HG03565 (cell line): ENCODE measurements around the gene LRRK1.
A peak's percentile ranks its signal among the peaks of the same experiment; 100 is the strongest.

Experiments
- ATAC-seq: cut with Tn5 transposase; IDR thresholded peaks from one replicate; pipeline ENCODE4 v1.9.1; 2021; ENCODE audit warnings: mild to moderate bottlenecking, moderate library complexity; ENCODE audit not compliant: unreplicated experiment

LRRK1 gene

DNA sequence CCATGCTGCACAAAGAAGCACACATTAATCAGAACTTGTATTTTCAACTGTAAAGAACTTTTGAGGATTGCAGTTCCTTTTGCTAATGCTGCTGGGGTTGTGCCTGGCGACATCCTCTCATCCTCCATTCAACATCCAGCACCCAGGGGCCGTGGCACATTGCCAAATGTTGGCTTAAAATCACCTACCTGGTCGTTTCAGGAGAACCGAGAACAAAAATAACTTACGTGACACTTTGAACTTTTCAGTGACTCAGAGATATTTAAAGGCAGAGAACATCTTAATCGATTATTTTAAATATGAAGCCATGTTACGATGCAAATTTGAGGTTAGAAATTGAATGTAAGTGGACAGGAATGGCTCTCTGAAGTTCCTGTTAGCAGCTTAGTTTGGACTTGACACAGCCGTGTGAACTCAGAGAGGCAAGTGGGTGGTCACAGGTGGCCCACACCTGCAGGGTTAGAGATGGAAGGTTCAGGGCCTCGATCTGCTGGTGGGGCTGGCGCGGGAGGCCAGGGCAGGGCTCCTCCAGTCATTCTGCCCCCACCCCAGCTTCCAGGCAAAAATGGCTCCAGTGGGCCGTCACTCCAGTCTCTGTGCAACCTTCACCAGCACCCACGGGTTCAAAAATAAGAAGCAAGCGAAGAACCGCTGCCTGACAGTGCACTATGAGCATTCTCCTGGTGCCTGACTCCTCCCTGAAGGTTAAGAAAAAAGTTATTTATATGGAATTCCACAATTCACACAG is 12.2 kb downstream of the LRRK1 start:
- ATAC-seq, result peak; percentile 42

DNA sequence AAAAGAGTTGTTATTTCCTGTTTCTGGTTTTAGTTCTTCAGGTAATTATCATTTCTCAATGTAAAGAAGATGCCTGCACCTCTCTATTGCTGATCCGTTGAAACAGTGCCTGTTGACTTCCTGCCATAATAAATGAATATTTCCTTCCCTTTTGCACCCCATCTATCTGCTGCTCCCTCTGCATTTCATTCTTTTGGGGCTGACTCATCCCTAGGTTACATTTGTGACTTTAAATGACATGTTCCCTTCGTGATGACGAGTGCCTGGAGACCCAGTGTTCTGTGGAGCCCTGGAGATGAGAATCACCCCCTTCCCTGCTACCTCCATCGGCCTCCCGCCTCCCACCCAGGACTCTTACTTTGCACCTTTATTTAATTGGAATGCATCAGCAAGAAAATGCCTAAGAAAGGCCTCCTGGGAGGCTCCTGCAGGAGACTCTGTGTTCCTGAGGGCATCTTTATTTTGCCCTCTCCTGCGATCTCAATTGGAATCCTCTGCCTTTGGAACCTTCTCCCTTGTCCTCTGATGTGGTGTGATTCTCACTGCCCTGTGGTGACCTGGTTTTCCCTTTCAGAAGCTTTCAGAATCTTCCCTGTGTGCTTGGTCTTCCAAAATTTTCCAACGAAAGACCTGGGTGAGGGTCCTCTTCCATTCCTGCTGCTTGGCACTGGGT is 13.7 kb downstream of the LRRK1 start:
- ATAC-seq, result no peak

DNA sequence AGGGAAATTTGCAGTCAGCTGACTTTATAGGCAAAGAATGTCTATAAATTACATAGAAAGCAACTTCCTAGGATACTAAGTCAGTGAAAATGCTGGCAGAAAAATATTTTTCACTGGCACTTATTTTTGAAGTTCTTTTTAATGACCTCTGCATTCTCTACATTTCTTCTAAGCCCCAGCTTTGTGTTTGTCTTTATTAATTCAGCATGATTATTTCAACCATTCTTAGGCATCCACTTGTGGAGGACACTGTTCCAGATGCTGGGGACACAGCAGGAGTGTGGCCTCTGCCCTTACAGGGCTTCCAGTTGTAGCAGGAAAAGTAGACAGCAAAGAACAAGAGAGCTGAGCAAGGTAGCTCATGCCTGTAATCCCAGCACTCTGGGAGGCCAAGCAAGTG is 15.0 kb downstream of the LRRK1 start:
- no peak for ATAC-seq

DNA sequence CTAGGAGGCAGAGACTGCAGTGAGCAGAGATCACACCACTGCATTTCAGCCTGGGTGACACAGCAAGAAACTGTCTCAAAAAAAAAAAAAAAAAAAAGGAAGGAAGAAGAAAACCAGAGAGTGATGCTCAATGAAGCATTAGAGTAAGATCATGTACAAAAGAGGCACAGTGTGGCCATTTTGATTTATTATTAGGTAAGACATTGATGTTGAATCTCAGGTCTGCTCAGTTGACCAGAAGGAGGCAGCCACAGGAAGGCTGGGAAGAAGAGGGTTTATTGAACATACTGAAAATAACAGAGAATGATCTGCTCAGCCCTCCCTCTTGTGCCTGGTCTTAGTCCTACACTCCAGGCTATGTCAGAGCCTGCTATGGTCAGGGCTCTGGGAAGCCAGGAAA is 15.6 kb downstream of the LRRK1 start:
- no peak for ATAC-seq

DNA sequence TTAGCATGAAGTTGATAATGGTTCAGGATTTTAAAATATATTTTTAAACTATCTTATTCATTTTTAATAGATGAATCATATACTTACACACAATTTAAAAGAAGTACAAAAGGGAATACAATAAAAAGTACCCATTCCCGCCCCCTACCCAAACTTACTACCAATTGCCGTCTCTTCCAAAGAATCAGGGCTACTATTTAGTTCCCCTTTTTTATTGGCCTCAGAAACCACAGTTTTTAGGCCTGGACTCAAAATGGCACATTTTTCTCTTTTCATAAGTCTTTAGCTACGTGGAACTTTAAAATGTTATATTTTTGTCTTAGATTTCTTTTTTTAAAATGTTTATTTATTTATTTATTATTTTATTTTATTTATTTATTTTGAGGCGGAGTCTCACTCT is 18.0 kb downstream of the LRRK1 start:
- no peak for ATAC-seq

DNA sequence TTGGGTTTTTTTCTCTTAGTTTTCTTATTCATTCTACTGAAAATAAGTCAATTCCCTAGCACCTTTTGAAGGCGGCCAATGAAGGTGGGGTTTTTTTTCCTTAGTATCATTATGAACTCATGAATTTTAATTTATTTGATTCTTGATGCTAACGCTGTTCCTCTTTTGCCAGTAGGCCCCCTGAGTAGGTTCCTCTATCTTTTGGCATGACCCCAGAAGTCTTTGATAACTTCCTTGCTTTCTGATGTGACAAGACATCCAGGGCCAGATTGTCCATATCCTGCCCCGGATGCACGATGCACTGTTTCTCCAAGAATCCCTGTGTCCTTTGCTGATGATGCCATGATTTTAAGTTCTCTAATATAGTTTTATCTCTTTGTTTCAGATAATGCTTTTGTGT is 20.6 kb downstream of the LRRK1 start:
- no peak for ATAC-seq

DNA sequence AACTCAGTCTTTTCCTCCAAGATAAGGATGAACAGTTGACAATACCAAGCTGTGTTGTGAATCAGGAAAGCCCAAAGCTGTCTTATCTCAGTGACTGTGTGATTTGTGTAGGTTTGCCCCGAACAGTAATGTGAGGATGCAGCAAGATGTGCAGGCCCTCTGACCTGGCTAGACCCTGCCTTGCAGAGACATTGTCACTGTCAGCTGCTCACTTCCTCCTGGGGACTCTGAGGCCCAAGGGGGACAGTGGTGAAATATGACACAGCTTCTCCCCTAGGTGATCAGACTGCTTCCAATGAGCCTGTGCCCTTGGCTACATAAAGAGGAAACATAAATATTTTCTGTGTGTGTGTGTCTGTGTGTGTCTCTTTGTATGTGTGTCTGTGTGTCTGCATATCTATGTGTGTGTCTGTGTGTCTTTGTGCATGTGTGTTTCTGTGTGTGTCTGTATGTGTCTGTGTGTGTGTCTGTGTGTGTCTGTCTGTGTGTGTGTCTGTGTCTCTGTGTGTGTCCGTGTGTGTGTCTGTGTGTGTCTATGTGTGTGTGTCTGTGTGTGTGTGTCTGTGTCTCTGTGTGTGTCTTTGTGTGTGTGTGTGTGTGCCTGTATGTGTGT is 21.7 kb downstream of the LRRK1 start:
- ATAC-seq, result peak; percentile 68

DNA sequence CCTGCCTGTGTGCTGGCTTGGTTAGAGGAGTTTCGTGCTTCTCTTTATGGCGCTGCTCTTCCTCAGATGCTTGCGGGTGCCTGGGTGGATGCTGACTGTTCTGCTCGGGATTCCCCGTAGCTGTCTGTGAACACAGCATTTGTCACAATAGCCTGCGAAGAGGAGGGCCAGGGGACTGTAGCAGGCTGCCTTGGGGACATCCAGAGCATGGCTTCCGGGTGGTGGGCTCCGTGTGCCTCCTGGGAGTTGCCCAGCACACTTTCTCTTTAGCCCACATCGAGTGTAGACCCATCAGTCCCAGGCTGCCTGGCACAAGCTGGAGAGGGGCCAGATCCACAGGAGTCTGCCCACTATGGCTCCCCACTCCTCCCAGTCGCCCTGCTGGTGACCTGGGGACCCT is 22.4 kb downstream of the LRRK1 start:
- peak; percentile 41 for ATAC-seq

DNA sequence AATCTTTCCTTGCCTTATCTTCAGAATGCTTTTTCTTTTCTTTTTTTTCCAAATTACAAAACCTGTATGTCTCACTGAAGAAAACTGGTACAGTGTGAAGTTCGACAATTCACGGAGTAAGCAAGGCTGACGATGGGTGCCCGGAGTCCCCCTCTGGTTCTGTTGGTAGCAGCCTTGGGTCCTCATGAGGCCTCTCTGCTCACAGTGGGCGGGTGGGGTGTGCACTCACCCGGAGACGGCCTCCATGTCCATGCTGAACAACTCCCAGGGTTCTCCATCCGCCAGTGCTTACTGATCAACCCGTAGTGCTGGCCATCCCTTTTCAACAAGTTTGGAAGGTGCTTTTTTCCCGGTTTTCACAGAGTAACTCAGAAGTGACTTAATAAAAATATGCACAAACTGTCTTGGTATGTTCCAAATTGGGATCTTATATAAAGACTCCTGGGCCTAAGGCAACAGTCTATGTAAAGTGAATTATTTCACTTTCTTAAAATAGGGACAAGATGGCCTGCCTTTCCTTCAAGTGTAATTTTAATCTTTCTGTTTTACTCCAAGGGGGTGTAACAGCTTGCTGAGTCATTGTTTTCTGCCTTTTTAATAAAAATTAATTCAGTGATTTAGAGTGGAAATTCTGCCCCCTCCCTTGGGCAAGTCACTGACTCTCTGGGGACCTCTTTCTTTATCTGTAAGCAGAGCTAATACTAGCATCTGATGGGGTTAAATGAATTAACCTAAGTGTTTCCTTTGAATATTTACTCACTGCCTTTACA is 23.7 kb downstream of the LRRK1 start:
- no peak for ATAC-seq

DNA sequence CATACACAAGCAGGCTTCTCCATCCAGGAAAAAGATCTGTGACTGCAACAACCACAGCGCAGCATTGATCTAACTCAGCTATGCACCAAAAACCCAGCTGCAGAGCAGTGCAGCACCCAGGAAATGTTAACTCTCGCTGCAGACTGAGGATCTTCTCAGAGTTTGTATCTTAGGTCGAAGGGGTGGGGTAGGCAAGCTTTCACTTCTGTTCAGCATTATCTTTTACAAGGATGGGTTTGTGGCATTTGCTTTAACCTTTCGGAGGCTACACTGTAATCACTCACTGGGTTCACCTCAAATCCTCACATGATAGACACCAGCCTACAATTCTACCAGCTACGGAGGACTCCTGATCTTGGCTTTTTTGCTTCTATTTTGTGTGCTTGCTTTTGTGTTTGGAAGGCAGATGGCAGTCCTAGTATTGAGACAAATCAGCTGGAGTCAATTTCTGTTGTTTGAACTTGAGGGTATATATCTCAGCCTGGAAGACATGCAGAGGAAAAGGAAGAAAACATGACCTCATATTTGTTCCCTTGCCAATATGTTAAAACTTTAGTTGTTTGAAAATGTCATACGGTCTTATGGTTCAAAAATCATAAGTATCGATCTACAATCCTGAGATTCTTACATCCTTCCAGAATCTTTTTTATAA is 25.2 kb downstream of the LRRK1 start:
- ATAC-seq, result peak; percentile 26

DNA sequence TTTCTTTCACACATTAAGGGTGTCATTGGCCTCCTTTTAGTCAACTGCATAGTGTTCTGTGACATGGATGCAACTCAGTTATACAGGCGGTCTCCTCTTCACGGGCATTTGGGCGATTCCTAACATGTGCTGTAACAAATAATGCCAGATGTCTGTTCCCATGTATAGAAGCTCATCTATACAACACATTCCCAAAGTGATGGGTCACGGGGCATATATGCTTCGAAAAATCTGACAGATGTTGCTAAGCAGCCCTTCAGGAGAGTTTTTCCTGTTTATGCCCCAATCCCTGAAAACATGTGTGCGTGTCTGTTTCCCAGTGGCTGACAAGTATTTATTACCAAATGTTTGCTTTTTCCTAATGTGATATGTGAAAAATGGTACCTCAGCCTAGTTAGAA is 25.8 kb downstream of the LRRK1 start:
- ATAC-seq, result no peak

DNA sequence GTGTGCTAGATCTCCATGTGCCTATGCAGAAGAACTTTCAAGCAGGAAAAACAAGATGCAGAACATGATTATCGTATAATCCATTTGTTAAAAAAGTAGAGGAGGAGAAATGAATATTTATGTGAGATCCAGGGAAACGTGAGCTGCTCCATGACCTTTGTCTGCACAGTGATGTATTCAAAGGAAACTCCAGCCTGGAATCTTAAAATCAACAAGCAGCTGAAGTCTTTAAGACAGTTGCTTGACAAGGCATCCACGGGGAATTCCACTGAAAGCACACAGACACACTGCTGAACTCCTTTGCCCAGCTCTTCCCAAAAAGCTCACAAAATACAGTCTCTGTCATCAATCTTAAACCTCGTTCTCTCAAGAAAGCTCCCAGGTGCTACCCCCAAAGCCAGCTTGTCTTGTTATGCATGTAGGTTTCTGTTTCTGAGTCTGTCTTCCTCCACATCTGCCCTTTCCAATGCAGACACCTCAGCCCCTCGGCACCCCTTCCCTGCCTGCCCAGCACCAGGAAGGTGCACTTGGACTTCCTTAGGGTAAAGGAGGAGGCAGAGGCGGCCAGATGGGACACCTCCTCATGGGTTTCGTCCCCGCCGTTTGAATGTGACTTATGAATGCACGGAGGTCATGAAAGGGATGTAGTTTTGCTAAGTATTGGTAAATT is 28.7 kb downstream of the LRRK1 start:
- no peak for ATAC-seq

DNA sequence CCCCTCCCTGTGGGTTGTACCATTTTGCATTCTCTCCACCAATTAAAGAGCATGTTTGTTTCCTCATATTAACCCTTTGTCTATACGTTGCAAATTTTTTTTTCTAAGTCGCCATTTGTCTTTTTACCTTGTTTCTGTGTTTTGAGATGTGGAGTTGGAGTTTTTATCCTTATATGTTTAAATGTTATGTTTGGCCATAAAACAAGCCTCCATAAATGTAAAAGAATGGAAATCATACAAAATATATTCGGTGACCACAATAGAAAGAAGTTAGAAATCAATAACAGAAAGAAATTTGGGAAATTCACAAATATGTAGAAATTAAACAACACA is 29.2 kb downstream of the LRRK1 start:
- ATAC-seq, result no peak

DNA sequence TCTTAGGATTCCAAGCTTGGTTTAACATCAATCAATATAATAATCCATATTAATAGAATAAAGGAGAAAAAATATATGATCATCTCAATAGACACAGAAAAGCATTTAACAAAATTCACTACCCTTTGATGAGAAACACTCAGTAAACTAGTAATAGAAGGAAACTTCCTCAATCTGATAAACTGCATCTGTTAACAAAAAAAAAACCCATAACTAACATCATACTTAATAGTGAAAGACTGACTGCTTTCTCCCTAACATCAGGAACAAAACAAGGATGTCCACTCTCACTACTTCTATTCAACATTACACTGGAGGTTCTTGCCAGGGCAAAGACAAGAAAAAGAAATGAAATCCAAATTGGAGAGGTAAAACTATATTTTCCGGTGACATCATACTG is 30.5 kb downstream of the LRRK1 start:
- ATAC-seq, result no peak

DNA sequence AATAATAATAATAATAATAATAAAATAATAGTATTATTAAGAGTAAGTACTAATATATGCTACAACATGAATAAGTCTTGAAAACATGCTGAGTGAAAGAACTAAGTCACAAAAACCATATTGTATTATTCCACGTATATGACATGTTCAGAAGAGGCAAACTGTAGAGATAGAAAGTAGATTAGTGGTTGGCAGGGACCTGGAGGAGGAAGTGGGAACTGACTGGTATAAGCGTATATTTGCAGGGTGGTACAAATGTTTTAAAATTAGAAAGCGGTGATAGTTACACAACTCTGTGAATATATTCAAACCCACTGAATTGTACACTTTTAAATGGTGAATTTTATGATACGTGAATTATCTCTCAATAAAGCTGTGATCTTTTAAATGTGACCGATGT is 32.8 kb downstream of the LRRK1 start:
- no peak for ATAC-seq

DNA sequence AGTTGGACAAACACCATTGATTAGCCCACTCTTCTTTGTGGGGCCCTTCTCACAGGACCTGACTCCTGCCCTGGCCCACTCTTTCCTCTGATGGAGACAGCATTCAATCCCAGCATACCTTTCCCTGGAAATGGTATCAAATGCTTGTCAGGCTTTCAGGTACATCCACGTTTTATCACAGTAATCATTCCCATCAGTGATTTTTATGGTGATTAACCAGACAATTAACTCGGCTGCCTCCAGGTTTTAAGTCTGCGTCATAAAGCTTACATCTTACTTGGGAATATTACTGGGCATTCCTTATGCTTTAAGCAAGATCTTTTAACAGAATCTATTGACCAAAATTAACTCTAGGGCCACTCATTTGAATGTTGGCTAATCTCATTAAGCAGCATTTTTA is 33.4 kb downstream of the LRRK1 start:
- ATAC-seq, result no peak

DNA sequence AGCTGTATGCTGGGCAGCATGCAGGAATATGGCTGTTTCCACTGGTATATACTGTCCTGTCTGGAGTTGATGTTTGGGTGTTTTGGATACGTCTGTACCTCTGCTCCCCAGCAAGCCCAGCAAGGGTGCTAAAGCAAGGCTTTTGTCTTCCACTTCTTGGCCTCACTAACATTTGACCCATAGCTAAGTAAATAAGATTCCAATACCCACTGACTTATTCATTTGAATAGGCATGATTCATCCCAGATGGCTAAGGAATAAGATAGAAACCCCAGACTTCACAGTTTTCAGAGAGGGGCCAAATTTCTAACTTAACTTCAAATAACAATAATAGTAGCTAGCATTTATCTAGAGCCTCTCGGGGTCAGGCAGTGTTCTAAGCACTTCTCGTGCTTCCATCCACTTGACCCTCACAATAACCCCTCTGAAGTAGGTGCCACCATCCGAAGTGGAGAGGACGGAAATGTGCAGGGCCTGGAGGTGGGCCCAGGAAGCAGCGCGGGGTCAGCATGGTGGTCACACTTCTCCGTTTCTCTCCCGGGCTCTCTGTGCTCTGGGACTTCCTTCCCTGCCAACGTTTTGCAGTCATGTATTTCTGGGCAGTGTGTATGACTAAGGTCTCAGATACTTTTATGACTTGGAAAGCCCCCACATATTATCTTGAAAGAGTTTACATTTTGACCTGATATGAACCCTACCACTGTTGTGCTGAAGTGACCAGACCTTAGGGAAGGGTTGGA is 39.3 kb downstream of the LRRK1 start:
- ATAC-seq, result no peak

DNA sequence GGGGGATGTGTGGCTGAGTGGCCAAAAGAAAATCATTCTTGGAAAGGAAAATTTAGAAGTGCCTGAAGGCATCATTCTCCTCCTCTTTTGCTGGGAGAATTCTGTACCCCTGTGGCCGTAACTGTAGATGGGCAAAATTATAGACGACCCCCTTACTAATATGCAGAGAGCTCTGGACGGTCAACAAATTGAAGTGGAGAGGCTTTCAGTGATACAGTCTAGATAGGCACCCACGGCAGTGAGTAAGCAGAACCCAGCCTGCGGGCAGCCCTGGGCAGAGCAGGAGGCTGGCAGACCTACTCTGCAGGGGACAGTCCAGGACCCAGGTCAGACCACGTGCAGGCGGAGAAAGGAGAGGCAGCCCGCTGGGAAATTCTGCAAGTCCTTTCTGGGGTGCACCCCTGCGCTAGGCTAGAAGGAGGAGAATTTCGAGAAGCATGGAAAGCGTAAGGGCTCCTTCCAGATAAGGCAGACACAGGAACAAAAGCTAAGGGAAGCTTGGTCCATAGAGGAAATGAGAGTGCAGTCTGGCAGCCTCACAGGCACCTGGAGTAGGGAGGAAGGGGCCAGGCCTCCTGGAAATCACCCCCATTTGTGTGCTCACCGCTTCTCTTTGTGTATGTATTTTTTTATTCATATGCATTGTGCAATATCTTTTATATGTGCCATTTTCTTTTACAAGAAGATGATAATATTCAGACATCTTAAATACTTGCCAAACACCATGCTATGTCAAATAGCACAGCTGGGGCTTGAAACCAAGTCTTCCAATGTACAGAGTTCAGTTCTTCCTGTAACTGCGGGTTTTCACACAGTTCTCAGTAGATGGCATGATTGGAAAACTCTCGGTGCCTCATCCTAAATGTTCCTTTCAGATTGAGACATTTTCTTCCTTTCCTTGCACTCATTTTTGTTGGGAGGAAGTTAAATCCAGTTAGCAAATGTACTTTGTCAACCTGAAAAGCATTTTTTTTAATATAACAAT is 40.2 kb downstream of the LRRK1 start:
- ATAC-seq, result no peak

DNA sequence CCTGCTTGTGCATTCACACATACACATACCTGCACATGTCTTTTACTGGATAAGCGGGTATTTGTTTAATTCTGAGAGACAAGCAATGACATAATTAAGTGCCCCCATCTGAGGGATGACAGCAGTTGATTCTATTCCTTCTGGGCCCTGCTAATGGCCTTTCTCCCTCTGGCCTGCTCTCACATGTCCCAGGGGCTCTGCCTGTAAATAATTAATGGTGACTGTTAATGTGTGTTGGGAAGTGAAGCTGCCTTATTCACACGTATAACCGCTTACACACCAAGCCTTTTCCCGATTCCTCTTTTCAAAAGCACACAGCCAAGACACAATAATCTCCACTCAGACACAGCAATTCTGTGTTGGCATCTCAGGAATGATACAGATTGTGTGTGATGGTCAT is 47.8 kb downstream of the LRRK1 start:
- peak; percentile 60 for ATAC-seq
